ENCODE data around the gene TMUB2.

The TMUB2 gene

DNA sequence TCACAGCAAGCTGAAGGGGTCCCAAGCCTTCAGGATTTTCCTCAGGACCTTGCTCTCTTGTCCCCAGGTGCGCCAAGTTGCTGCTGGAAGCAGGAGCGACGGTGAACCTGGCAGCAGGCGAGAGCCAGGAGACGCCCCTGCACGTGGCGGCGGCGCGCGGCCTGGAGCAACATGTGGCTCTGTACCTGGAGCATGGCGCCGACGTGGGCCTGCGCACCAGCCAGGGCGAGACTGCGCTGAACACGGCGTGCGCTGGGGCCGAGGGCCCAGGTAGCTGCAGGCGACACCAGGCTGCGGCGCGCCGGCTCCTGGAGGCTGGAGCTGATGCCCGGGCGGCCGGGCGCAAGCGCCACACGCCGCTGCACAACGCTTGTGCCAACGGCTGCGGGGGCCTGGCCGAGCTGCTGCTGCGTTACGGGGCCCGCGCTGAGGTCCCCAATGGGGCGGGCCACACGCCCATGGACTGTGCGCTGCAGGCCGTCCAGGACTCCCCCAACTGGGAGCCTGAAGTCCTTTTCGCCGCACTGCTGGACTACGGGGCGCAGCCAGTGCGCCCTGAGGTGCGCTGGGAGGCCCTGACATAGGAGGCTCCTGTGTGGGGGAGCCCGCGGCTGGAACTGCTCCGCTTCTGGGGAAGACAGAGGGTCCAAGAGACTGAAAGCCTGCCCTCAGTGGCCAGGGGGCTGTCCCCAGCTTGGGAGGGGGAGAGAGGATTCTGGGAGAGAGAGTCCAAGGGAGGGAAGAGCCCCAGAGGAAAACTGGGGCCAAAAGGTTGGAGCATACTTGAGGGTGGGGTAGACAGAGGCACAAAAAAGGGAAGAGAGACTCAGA is 9.9 kb upstream of the TMUB2 start:
- DNase-seq (ENCODE audit: low read depth in 2 of 3, low spot score in 1 of 3), result no peak

DNA sequence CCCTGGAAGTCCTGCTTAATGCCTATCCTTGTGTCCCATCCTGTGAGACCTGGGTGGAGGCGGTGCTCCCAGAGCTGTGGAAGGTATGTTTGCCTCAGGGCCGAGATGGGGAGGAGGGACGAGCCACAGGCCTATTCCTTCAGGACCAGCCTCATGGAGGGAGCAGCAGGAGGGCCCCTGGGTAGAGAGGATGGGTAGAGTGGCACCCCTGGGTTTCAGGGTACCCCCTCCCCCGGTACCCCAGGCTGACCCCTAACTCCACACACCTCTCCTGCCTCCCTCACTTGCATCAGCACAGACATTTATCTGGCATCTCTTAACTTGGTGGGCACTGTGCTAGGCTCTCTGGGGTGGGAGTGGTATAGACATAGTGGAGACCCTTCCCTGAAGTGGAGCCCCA is 9.1 kb upstream of the TMUB2 start:
- no peak for DNase-seq (ENCODE audit: low read depth in 2 of 3, low spot score in 1 of 3)

DNA sequence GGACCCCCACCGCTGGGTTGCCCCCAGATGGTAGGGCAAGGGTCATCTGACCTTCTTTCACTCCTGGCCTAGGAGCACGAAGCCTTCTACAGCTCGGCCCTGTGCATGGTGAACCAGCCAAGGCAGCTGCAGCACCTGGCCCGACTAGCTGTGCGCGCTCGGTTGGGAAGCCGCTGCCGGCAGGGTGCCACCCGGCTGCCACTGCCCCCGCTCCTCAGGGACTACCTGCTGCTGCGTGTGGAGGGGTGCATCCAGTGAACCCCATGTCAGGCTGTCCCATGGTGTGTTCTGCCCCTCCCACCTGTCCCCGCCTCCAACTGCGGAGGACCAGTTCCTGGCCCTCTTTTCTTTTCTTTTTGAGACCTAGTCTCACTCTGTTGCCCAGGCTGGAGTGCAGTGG is 8.6 kb upstream of the TMUB2 start:
- DNase-seq (ENCODE audit: low read depth in 2 of 3, low spot score in 1 of 3), result no peak

DNA sequence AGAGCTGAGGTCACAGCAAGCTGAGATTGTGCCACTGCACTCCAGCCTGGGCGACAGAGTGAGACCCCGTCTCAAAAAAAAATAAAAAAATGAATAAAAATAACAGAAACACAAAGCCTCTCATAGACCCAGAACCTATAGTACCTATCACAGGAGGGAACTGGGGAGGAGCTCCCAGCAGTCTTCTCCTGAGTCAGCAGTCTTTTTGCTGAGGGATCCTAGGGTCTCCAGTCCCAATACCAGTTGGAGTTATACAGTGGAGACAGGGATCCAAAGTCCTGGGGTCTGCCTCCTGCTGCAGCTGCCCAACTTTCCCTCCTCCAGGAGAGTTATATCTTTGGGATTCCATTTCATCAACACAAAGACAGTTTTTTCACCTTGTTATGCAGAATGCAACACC is 3.7 kb upstream of the TMUB2 start:
- DNase-seq (ENCODE audit: low read depth in 2 of 3, low spot score in 1 of 3), result no peak

DNA sequence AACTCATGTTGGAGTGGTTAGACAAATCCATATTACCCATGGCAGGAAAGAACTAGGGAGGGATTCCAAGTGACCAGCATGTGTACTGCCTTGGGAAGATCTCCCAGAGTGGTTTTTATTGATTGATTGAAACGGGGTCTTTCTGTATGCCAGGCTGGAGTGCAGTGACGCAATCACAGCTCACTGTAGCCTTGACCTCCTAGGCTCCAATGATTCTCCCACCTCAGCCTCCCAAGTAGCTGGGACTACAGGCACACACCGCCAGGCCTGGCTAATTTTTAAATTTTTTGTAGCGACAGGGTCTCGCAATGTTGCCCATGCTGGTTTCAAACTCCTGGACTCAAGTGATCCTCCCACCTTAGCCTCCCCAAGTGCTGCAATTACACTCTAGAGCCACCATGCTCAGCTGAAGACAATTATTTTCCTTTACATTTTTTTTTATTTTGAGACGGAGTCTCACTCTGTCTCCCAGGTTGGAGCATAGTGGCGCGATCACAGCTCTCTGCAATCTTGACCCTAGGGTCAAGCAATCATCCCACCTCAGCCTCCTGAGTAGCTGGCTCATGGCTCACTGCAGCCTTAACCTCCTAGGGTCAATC is 2.5 kb upstream of the TMUB2 start:
- no peak for DNase-seq (ENCODE audit: low read depth in 2 of 3, low spot score in 1 of 3)

DNA sequence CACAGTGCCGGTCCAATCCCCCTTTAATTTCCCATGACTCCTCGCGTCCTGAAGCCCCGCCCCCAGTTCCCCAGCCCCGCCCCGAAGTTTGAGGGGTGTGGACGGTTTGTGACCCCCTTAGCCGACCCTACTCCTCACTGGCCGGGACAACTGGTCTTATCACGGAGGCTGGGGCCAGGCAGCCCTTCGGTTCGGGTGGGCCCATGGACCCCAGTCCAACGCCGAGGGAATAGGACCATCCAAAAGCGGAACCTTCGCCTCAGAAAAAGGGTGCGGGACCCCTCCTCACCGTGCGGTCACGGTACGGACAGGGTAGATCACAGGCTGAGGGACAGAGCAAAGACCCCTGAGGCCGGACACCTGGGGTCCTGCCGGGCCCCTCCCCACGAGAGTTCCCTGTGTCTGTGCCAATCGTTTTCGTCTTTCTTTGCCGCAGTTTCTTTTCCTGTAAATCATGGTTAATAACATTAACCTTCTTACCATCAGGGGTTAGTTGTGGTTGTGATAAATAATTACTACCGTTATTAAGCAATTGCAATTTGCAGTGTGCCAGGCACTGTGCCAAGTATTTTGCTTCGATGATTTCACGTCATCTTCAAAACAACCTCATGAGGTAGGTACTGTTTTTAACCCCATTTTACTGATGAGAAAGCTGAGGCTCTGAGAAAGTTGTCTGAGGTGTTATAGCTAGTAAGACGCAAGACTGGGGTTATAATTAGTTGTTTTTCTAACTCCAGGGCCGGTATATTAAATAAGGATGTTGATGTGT is 543 bp downstream of the TMUB2 start:
- no peak for DNase-seq (ENCODE audit: low read depth in 2 of 3, low spot score in 1 of 3)

DNA sequence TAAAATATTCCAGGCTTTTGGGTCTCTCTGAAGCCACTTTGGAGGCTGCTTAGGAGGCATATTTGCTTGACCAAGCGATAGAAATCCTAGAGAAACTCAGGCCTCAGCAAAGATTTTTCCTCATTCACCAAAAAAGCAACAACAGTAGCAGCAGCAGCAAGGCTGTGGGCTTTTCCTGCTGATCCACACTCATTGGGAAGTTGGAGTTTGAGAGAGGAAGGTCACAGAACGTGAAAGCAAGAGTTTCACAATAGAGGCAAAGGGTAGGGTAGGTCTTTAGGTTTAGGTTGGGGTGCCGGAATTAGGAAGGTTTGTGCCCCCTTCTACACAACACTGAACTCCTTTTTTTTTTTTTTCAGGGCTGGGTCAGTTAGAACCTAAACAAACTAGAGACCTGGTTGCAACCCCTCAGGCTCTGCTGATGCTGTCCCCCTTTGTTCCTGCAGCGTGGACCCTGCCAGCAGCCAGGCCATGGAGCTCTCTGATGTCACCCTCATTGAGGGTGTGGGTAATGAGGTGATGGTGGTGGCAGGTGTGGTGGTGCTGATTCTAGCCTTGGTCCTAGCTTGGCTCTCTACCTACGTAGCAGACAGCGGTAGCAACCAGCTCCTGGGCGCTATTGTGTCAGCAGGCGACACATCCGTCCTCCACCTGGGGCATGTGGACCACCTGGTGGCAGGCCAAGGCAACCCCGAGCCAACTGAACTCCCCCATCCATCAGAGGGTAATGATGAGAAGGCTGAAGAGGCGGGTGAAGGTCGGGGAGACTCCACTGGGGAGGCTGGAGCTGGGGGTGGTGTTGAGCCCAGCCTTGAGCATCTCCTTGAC is 2.0 kb downstream of the TMUB2 start:
- no peak for DNase-seq (ENCODE audit: low read depth in 2 of 3, low spot score in 1 of 3)

DNA sequence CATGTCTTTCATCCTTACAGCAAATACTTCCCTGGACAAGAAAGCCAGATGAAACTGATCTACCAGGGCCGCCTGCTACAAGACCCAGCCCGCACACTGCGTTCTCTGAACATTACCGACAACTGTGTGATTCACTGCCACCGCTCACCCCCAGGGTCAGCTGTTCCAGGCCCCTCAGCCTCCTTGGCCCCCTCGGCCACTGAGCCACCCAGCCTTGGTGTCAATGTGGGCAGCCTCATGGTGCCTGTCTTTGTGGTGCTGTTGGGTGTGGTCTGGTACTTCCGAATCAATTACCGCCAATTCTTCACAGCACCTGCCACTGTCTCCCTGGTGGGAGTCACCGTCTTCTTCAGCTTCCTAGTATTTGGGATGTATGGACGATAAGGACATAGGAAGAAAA is 3.7 kb downstream of the TMUB2 start:
- DNase-seq (ENCODE audit: low read depth in 2 of 3, low spot score in 1 of 3), result no peak

DNA sequence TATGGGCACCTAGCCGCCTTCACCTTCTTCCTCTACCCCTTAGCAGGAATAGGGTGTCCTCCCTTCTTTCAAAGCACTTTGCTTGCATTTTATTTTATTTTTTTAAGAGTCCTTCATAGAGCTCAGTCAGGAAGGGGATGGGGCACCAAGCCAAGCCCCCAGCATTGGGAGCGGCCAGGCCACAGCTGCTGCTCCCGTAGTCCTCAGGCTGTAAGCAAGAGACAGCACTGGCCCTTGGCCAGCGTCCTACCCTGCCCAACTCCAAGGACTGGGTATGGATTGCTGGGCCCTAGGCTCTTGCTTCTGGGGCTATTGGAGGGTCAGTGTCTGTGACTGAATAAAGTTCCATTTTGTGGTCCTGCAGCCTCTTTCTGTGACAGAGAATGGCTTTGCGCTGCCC is 4.6 kb downstream of the TMUB2 start:
- DNase-seq (ENCODE audit: low read depth in 2 of 3, low spot score in 1 of 3), result no peak

DNA sequence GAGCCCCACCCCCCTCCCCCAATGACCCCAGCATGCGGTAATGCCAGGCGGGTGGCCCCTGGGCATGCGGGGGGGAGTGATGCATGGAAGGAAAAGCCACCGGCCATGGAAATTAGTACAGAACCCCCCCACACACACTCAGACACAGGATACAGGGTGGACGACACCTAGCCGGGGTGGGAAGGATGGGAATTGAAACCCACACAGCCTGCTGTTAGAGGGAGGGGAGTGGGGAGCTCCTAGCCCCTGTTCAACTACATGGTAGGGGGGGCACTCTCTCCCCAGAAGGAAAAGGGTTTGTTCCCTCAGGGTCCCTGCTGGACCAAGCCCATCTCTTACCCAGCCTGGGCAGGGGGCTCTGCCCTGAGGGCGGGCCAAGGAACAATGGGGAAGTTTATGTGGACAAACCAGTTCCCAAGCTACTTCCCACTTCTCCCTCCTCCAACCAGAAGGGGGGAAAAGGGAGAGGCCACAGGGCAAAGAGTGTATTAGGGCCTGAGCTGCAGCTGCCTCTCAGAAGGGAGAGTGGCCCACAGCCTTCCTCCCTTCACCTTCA is 5.2 kb downstream of the TMUB2 start:
- no peak for DNase-seq (ENCODE audit: low read depth in 2 of 3, low spot score in 1 of 3)

DNA sequence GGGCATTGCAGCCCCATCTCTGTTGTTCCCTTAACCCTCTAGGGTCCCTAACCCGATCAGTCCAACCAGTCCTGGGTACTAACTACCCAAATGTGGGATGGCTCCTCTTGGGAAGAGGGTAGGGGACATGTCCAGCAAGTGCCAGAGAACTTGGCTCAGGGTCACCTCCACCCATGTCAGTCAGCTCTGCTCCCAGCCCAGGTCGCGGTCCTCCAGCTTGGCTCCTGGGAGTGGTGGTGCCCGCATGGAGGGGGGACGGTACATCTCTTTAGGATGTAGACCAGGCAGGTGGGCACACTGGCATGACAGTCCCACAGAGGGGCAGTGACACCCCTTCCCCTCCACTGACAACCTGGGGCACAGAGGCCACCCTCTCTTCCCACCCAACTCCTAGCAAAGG is 6.0 kb downstream of the TMUB2 start:
- DNase-seq (ENCODE audit: low read depth in 2 of 3, low spot score in 1 of 3), result no peak

DNA sequence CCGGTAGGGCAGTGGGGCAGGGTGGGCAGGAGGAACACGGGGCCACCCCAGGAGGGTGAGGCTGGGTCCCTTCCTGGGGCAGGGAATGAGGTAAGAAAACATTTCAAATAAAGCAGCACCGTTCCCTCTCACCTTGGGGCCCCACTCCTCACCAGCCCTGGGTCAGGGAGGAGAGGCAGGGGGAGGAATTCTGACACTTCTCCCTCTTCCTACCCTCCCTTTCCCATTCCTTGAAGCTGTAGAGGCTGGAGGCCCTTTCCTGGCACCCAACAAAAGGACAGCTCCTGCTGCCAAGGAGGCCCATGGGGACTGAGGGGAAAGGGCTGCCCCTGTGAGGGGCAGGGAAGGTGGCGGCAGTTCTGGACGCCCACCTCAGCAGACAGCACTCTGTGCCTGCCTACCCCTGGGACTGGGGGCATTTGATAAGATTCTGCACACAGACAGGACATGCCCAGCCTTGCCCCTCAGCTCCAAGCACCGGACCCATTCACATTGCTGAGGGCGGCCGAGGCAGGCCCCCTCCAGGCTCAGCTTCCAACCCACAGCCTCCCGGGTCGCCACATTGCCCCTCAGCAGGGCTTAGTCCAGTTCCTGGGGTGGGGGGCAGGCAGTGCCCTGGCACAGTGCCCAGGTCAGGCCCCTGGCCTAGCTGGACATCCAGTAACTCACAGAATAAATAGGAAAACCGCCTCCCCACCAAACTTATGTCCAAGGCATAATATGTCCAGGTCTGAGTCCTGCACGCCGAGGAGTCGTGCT is 6.7 kb downstream of the TMUB2 start:
- DNase-seq (ENCODE audit: low read depth in 2 of 3, low spot score in 1 of 3), result no peak

DNA sequence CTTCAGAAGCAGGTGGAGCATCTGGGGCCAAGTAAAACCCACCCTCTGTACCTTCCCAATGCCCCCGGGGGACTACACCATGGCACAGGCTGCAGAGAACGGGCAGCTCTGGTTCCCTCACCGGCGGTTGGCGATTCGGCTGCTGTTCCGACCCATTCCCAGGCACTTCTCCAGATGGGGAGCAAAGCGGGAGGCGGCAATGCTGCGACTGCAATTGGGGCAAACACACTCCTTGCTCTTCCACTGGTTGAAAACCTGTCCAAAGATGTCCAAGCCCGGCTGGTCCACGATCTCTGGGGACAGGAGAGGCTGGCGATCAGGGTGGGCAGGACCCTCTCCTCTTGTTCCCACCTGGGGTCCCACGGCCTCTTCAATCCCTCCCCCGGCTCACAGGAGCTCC is 10.3 kb downstream of the TMUB2 start:
- no peak for DNase-seq (ENCODE audit: low read depth in 2 of 3, low spot score in 1 of 3)

DNA sequence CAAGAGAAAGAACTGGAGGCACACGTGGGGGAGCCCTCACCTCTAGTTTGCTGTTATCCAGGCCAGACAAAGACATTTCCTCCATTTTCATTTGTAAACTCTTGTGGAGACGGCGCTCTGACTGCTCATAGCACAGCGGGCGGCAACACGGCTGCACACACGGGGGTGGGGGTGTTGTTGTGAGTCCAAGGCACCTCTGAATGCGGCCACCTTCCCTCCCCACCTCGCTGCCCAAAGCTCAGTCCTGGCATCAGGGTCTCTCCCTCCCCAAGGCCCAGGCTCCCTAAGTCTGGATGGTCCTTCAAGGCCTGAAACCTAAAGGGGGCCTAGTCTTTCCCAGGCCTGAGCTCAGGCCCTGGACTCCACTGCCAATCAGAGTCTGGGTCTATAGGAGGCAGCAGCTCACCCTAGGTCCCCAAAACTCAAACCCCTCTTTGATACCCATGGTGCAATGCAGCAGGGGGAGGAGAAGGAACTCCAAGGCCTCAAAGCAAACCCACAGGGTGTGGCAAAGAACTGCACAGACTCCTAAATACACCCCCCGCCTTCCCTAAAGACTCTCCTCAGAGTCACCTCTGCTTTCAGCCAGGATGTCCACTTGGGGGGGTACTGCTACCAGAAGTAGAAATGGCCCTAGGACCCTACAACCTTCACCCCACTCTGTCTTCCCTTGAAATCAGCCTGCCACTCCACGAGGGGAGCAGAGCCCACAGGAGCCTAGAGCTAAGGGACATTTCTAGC is 11.4 kb downstream of the TMUB2 start:
- DNase-seq (ENCODE audit: low read depth in 2 of 3, low spot score in 1 of 3), result no peak

DNA sequence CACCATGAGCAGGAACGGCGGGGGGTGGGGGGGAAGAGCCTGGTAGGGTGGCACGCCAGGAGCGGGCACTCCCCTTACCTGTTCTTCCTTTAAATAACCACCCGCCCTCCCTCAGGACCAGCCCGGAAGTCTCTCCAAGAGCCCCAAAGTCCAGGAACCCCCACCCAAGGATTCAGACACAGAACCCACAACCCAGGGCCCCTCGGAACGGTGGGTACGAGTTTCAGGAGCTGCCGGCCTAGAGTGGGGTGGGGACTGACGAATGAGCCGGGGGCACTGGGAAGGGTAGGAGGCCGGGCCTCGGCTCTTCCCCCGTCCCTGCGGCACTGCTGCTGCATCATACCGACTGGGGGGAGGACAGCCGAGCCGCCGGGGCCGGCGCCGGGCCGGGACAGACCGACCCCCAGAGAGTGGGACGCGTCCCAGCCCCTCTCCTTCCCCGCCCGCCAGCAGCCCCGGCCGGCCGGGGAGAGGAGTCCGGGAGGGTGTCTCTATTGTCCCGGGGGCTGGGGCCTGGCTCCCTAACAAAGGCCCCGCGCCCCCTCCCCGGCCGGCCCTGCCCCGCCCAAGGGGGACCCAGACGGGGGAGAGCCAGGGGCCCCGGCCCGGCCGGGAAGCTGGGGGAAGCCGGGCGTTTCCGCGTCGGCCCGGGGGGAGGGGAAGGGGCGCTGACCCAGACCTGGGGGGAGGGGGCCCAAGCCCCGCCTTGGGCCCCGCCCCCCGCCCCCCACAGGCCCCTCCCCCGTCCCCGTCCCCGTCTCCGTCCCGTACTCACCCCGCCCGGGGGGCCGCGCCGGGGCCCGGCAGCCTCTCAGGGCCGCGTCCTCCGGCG is 12.2 kb downstream of the TMUB2 start:
- no peak for DNase-seq (ENCODE audit: low read depth in 2 of 3, low spot score in 1 of 3)

DNA sequence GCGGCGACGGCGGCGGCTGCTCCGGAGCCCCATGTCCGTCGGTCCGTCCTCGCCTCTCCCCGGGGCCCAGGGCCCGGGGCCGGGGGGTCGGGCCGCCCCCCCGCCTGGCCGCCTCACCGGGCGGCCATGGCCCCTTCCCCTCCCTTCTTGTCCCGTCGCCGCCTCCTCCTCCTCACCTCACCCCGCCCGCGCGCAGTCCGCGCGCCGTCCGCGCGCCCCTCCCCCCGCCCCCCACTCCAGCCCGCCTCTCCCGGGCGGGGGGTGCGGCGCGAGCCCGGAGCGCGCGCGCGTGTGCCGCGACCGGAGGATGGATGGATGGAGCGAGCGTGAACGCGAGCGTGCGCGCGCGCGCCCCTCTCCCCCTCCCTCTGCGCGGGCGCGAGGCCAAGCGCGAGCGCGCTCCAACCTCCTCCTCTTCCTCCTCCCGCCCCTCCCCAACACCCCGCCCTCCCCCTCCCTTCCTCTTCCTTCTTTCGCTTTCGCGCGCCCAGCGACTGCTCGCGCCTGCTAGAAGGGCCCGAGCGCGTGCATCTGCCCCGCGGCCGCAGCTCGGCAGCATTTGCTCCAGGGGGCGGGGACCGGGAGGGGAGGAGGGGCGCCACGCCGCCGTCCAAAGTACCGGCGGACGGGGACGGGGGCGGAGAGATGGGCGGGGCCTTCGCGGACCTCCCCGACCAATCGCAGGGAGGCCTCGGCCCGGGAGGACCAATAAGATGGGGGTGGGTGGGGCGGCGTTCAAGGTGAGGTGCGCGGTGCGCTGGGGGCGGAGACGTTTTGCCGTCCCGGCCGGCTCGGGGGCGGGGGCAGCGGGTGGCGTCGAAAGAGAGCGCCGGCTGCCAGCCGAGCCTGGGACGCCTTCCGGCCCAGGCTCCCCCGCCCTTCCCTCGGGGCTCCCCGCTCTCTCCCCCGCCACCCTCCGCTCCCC is 13.0 kb downstream of the TMUB2 start, which contains the start of gene ATXN7L3:
ATXN7L3 (minus strand) TSS at position 332 of the 925 bp plus-strand sequence. CDS start 1,814 bp downstream, outside the sequence.
- peak; percentile 99 to 100 (median 100) for DNase-seq (ENCODE audit: low read depth in 2 of 3, low spot score in 1 of 3)

DNA sequence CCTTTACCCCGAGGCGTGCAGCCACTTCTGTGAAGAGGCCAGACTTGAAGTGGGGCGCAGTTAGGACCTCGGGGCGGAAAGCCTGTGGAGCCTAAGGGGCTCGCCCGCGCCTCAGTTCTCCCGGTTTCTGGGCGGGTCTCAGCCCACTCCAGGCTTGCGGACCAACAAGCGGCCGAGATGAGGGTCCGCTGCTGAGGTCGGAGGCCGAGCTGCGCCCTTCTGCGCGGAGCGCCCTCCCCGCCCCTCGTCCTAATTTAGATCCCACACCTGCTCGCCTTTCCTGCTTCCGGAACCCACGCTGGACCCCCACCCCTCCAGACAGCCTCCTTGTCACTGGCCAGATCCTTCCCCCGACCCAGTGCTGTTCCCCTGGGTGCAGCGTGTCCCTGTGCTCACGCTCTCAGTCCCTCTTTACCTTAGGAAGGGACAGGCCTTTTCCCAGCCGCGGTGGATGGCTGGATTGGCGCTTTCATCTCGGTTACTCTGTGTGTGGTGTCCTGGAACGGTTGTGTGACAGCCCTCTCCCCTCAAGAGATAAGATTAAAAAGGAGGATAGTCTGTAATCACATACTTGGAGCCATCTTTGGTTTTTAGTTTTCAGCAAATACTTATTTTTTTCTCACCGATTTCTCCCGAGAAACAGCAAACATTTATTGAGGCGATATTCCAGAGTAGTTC is 13.8 kb downstream of the TMUB2 start:
- no peak for DNase-seq (ENCODE audit: low read depth in 2 of 3, low spot score in 1 of 3)
